MM.1S (cell line): ENCODE results near the gene PRLH.

ENCODE experiments used
- DNase-seq: peaks from one replicate; pipeline ENCODE4 v3.0.0-alpha.2; 2015
- H2AFZ ChIP-seq: fragments of 300-600 bp; sonication (generic); 2 replicates; pipeline ENCODE4 v1.6.0; 2016; ENCODE audit warnings: antibody characterized with exemption, low read length
- H3F3A ChIP-seq: fragments of 300-600 bp; sonication (generic); 2 replicates; pipeline ENCODE4 v1.6.1; 2016; ENCODE audit warnings: mild to moderate bottlenecking, antibody characterized with exemption, low read length, moderate library complexity, mixed read lengths; ENCODE audit not compliant: insufficient read depth
- H3K27ac ChIP-seq: fragments of 300-600 bp; sonication (generic); 2 replicates; pipeline ENCODE4 v1.5.1; 2016; ENCODE audit warnings: mild to moderate bottlenecking, low read length
- H3K27me3 ChIP-seq: fragments of 300-600 bp; sonication (generic); replicated peaks from 2 replicates; pipeline ENCODE4 v1.6.0; 2016; ENCODE audit warnings: low read length; ENCODE audit not compliant: insufficient read depth
- H3K36me3 ChIP-seq: fragments of 300-600 bp; sonication (generic); replicated peaks from 2 replicates; pipeline ENCODE4 v1.6.1; 2016; ENCODE audit warnings: mild to moderate bottlenecking, low read length, mixed read lengths; ENCODE audit not compliant: insufficient read depth
- H3K4me1 ChIP-seq: fragments of 300-600 bp; sonication (generic); 2 replicates; pipeline ENCODE4 v1.6.1; 2016; ENCODE audit warnings: low read length, mixed read lengths
- H3K4me2 ChIP-seq: fragments of 300-600 bp; sonication (generic); 2 replicates; pipeline ENCODE4 v1.6.0; 2016; ENCODE audit warnings: low read depth, low read length
- H3K4me3 ChIP-seq: fragments of 300-600 bp; sonication (generic); 2 replicates; pipeline ENCODE4 v1.5.1; 2016; ENCODE audit warnings: low read length, mixed read lengths
- H3K79me2 ChIP-seq: fragments of 300-600 bp; sonication (generic); 2 replicates; pipeline ENCODE4 v1.6.1; 2016; ENCODE audit warnings: mixed run types, low read length, mixed read lengths
- H3K9ac ChIP-seq: fragments of 300-600 bp; sonication (generic); 2 replicates; pipeline ENCODE4 v1.6.1; 2016; ENCODE audit warnings: low read length, mixed read lengths
- H3K9me2 ChIP-seq: fragments of 300-600 bp; sonication (generic); replicated peaks from 2 replicates; pipeline ENCODE4 v1.6.1; 2016; ENCODE audit warnings: mild to moderate bottlenecking, low read length, mixed read lengths; ENCODE audit not compliant: insufficient read depth
- H3K9me3 ChIP-seq: fragments of 300-600 bp; sonication (generic); replicated peaks from 2 replicates; pipeline ENCODE4 v1.6.1; 2016; ENCODE audit warnings: mild to moderate bottlenecking, low read length, mixed read lengths; ENCODE audit not compliant: insufficient read depth
- H4K20me1 ChIP-seq: fragments of 300-600 bp; sonication (generic); 2 replicates; pipeline ENCODE4 v1.6.1; 2016; ENCODE audit warnings: mild to moderate bottlenecking, low read length, moderate library complexity, mixed read lengths; ENCODE audit not compliant: insufficient read depth
- CTCF ChIP-seq: fragments of 300-600 bp; sonication (generic); IDR thresholded peaks from 2 replicates; pipeline ENCODE4 v1.5.1; 2016; ENCODE audit warnings: antibody characterized with exemption, low read length, mixed read lengths
- EZH2 ChIP-seq: fragments of 300-600 bp; sonication (generic); optimal IDR thresholded peaks from 2 replicates; pipeline ENCODE3; 2017; ENCODE audit warnings: low read depth, mild to moderate bottlenecking, antibody characterized with exemption, low read length, mixed read lengths
- EZH2phosphoT487 ChIP-seq: fragments of 300-600 bp; sonication (generic); IDR thresholded peaks from 2 replicates; pipeline ENCODE4 v1.6.1; 2018; ENCODE audit warnings: antibody characterized with exemption, low read length

The PRLH gene

GRCh38 chr2:237566401-237567235 is at the start of gene PRLH:
Gene PRLH (plus strand): TSS chr2:237566574. CDS start chr2:237566574, 0 bp downstream.
- H3K4me1 ChIP-seq: peaks cover under 1% of the 10 kb centered on the region; the same call in 1 of the 2 replicates
- H3K4me3 ChIP-seq: no peak within 1 kb of the TSS
- H3K9me2 ChIP-seq: no peaks in the 10 kb centered on the region
- no peak within 1 kb of the TSS for H3K9ac ChIP-seq
- no peak within 1 kb of the TSS for H3K4me2 ChIP-seq
- no peak within 1 kb of the TSS for H3K27ac ChIP-seq
- H3K36me3 ChIP-seq: no peaks in the 10 kb centered on the region
- H3K79me2 ChIP-seq: no peaks in the 10 kb centered on the region
- H3K27me3 ChIP-seq: peaks cover 6% of the 10 kb centered on the region
- H3K9me3 ChIP-seq: no peaks in the 10 kb centered on the region
- DNase-seq: no peak
- H3F3A ChIP-seq: no peaks in the 10 kb centered on the region
- H4K20me1 ChIP-seq: no peaks in the 10 kb centered on the region
- no peak within 1 kb of the TSS for H2AFZ ChIP-seq
- TF ChIP-seq CTCF (no peak), EZH2 (no peak), EZH2phosphoT487 (no peak)

- Histone ChIP-seq H2AFZ (no peak overlapping the region), H3K4me1 (peaks cover 35% of the 10 kb centered on the region), H3K9ac (no peak overlapping the region), H3K36me3 (no peaks in the 10 kb centered on the region), H3K4me2 (no peak overlapping the region), H4K20me1 (no peaks in the 10 kb centered on the region), H3K9me3 (no peaks in the 10 kb centered on the region), H3K79me2 (no peaks in the 10 kb centered on the region), H3K9me2 (no peaks in the 10 kb centered on the region), H3K27me3 (no peaks in the 10 kb centered on the region), H3K4me3 (no peak overlapping the region), H3K27ac (no peak overlapping the region), H3F3A (peaks cover 22% of the 10 kb centered on the region)
- no peak for DNase-seq
- TF ChIP-seq EZH2phosphoT487 (no peak), CTCF (no peak), EZH2 (no peak)
Measured at GRCh38 chr2:237517163-237517562, 49.2 kb upstream of the PRLH start.

GRCh38 chr2:237517990-237518389 is 48.4 kb upstream of the PRLH start:
- no peak for DNase-seq
- Histone ChIP-seq H3K9me3 (no peaks in the 10 kb centered on the region), H4K20me1 (no peaks in the 10 kb centered on the region), H3K27me3 (no peaks in the 10 kb centered on the region), H3K79me2 (no peaks in the 10 kb centered on the region), H3K36me3 (no peaks in the 10 kb centered on the region), H3K4me3 (no peak overlapping the region), H3K9me2 (no peaks in the 10 kb centered on the region), H2AFZ (no peak overlapping the region), H3K4me2 (no peak overlapping the region), H3K27ac (no peak overlapping the region), H3K4me1 (peaks cover 34% of the 10 kb centered on the region), H3K9ac (no peak overlapping the region), H3F3A (peaks cover 22% of the 10 kb centered on the region)
- no peak for TF ChIP-seq EZH2phosphoT487
- TF ChIP-seq CTCF: no peak
- TF ChIP-seq EZH2: no peak
